Measurements from ENCODE around the gene ARHGDIA.

DNA sequence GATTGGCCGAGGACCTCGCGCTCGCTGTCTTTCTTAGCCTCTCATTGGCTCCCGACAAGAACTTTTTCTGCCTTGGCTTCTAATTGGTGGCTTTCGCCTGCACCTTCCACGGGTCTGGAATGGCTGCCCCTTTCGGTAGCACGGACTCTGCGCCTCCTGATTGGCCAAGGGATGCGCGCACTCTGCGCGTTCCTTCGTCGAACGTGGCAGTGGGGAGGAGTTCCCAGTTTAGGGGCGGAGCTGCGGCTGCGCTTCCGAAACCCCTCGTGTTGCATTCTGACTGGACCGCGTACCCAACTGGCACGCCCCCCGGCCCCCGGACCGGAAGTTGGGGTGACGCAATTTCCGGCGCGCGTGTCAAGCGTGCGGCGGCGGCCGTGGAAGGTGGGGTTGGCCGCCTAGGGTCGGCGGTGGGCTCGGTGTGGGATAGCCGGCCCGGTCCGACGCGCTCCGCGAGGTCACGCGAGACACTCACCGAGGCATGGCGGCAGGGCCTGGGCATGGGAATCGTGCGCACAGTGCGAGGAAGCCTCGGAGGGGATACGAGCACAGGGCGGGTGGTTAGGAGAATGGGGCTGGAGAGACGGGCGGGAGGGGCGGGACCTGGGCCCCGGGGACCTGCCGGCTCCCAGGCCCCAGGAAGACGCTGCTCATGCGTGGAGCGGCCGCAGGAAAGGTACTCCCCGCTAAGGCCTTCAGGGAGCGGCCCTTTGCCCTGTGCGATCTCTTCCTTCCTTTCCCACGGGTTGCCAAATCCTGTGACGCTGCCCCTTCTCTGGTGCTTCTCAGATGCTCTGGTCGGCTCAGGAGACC, 10.2 kb downstream of the ARHGDIA start:
- TF ChIP-seq, protein P1, sequence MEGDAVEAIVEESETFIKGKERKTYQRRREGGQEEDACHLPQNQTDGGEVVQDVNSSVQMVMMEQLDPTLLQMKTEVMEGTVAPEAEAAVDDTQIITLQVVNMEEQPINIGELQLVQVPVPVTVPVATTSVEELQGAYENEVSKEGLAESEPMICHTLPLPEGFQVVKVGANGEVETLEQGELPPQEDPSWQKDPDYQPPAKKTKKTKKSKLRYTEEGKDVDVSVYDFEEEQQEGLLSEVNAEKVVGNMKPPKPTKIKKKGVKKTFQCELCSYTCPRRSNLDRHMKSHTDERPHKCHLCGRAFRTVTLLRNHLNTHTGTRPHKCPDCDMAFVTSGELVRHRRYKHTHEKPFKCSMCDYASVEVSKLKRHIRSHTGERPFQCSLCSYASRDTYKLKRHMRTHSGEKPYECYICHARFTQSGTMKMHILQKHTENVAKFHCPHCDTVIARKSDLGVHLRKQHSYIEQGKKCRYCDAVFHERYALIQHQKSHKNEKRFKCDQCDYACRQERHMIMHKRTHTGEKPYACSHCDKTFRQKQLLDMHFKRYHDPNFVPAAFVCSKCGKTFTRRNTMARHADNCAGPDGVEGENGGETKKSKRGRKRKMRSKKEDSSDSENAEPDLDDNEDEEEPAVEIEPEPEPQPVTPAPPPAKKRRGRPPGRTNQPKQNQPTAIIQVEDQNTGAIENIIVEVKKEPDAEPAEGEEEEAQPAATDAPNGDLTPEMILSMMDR (IDR thresholded peaks at IDR 0.05) = peak in 2 of 4 experiments; percentile 33 to 53
- peak; percentile 97 to 99 for TF ChIP-seq POLR2A (IDR thresholded peaks at IDR 0.05)
